Hypothalamus (tissue), 51 donors: ENCODE results near the gene EYA4.

Experiments used
- DNase-seq, 51 donors: peaks; one replicate each; lab custom pipeline; 2025; lab: John Stamatoyannopoulos, UW

Gene EYA4

DNA sequence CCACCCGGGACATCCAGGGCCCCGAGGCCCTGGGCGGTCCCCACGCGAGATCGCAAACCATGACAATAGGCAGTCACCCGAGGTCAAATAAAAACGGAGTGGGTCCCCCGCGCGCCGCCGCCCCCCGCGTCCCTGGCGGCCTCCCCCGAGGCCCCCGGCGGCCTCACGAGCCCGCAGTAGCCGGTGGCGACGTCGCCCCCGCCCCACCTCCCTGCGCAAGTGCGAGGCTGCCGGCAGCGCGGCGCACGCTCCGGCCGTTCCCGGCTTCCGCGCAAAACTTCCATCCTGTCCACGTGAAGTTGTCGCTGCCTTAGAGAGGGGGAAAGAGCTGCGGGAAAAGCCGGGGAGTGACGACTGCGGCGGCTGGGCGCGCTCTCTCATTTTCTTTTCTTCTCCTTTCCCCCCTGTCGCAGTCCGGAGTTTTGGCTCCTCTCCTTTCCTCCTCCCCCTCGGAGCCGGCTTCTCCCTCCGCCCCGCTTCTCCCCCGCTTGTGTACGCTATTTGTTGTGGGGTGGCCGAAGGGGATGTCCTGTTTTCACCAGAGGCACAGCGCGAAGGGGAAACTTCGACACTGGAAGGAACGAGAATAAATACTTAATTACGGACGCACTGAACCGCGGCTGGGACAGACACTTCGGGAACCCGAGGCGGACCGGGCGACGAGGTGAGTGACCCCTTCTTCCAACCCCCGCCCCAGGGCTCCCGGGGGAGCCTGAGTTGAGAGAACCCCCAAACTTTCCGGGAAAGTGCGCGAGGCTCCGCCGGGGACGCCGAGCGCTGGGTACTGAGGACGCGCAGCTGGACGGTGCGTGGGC lies at the start of gene EYA4:
Gene EYA4 (plus strand): TSS at position 272 of the 815 bp plus-strand sequence. CDS start 33,424 bp downstream, outside the sequence.
- peak in 11 of 51 donors; percentile 11 to 46 (median 24) for DNase-seq

DNA sequence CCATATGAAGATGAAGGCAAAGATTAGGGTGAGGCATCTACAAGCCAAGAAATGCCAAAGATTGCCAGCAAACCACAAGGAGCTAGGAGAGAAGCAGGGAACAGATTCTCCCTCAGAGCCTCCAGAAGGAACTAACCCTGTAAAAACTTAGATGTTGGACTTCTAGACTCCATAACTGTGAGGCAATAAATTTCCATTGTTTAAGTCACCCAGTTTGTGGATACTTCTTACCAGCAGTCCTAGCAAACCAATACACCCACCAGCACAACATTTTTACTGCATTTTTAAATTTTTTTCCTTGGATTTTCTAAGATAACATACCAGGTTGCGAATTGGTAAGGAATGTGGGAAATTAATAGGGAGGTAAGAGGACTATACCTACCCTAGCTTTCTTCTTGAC lies 47.8 kb upstream of the EYA4 start:
- DNase-seq: no peak

DNA sequence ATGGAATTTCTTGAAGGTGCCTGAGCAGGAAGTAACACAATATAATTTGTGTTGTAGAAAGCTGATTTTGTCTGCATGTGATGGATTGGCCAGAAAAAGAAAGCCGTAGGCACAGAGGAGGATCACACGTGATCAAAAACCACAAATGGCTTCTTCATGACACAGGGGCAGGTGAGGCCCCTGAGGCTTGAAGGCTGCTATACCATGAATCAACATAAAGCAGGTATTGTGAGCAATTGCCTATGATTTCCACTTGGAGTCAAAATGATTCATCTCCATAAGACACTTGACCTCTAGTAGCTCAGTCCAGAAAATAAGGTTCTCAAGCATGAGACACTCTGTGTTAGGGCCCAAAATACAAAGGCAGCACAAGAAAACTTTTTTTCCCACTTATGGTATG lies 42.4 kb upstream of the EYA4 start:
- DNase-seq: no peak

DNA sequence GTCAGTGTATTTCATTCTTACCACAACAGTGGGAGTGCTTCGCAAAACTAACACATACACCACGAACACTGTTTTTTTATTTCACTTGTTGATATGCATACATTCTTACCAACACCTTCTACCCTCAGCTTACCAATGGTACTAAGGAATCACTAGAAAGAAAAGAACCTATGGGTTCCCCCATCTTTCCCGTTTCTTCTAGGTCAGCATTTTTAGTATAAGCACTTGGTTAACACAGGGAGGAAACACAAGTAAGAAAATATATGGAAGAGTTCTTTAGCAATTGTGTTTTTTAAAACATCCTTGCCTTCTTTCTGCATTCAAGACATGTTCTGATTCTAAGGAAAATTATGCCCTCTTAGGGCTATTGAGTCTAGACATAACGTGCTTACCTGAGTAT lies 39.9 kb upstream of the EYA4 start:
- DNase-seq: no peak

- no peak for DNase-seq
Observed at GRCh38 chr6:133202610-133203343, 38.4 kb upstream of the EYA4 start.

DNA sequence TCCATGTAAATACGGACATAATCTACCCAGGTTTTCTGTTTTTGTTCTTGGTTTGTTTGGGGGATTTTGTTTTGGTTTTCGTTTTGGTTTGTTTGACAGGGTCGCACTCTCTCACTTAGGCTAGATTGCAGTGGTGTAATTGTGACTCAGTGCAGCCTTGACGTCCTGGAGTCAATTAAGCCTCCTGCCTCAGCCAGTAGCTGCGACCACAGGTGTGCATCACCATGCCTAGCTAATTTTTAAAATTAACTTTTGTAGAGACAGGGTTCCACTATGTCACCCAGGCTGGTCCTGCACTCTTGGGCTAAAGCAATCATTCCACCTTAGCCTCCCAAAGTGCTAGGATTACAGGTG lies 37.8 kb upstream of the EYA4 start:
- DNase-seq: no peak

DNA sequence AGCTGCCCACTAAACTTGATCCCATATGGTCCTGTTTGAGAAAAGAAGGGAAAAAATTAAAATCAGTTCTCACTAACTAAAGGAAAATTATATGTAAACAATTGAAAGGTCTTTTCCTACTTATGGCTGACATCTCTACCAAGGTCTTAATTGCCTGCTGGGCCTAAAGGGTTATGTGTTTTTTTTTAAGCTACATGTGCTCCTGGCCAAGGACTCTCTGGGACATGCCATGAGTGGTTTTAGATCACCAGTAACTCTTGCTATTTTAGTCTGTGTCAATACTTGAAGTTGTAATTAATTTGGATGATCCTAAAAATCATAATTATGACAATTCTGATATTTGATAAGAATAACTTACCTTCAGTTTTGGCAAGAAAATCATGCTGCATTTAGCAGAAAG lies 35.9 kb upstream of the EYA4 start:
- DNase-seq: no peak

- no peak for DNase-seq
Observed at GRCh38 chr6:133206942-133207341, 34.2 kb upstream of the EYA4 start.

GRCh38 chr6:133207754-133208153 lies 33.4 kb upstream of the EYA4 start:
- no peak for DNase-seq

GRCh38 chr6:133208183-133208755 lies 32.9 kb upstream of the EYA4 start:
- DNase-seq: no peak

DNA sequence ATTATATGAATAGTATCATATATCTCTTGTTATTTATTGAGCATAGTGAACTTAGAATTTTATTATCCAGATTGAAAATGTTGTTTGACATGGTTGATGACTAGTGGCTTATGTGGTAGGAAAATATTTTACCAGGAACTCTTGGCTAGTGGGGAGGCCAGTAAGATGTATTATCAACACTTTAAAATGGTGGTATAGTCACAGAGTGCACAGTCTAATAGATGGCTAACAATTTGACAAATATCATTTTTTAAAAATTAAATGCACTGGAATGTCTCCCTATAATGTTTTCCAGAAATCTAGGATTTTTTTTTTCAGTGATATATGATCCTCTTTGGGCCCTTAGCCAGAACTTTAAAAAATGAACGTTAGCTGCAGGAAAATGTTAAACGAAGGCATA lies 26.9 kb upstream of the EYA4 start:
- DNase-seq: no peak

GRCh38 chr6:133218852-133219251 lies 22.3 kb upstream of the EYA4 start:
- no peak for DNase-seq

DNA sequence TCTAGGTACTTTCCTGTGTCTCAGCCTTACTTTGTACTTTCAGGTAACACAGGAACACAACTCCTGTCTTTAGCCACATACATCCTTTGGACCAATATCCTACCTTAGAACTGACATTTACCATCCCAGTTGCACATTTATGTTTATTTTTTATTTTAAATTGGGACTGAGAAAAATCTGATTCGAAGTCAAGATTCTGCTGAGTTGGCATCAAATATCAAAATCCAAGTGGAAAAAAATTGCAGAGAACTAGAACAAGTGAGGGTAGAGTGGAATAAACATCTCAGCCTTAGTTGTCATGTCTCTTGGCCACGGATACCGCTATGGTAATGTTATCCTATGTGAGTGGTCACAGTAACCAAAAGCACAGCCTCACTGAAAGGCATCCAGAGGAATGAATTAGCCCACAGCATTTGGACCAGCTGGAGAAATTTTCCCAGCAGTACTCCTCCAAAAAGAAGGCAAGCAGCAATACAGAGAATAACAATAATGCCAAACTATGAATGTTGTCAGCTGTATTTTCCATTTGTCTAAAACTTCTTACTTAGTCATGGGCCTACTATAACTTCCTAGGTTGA lies 17.6 kb upstream of the EYA4 start:
- DNase-seq: no peak

DNA sequence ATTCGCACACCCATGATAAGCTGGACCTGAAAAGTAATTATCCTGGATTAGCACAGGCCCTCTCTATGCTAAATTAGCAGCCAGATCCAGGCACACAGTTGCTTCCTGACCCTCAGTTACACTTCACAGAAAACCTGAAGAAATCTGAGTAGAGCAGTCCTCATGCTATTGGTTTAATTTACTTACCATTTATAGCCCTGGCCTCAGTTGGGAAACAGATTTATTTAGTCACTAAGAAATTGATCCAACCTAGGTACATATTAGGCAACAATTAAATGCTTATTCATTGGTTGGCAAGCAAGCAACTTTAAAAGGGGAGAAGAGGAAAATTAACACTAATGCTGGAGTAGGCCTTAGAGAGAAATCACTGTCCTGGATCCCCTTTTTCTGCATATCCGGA lies 15.6 kb upstream of the EYA4 start:
- DNase-seq: no peak

GRCh38 chr6:133227344-133227743 lies 13.8 kb upstream of the EYA4 start:
- DNase-seq: no peak

- no peak for DNase-seq
Observed at GRCh38 chr6:133230052-133230451, 11.1 kb upstream of the EYA4 start.

GRCh38 chr6:133235221-133235620 lies 5.9 kb upstream of the EYA4 start:
- DNase-seq: no peak

DNA sequence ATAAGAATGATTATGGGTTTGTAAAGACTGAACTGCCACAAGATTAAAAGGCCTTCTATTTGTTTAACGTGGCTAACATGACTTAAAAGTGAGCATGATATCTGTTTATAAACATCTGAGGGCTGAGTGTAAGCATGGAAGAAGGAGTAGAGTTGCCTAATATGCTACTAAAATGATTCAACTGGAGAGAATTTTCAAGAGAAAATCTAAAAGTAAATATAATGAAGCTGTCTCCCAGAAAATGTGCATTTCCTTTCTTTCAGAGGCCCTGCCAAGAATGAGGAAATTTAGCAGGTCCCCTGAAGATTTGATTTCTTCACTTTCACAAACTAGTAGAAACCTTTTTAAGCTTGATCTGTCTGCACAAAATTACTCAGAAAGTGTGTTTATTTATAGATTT lies 4.2 kb upstream of the EYA4 start:
- DNase-seq: no peak

DNA sequence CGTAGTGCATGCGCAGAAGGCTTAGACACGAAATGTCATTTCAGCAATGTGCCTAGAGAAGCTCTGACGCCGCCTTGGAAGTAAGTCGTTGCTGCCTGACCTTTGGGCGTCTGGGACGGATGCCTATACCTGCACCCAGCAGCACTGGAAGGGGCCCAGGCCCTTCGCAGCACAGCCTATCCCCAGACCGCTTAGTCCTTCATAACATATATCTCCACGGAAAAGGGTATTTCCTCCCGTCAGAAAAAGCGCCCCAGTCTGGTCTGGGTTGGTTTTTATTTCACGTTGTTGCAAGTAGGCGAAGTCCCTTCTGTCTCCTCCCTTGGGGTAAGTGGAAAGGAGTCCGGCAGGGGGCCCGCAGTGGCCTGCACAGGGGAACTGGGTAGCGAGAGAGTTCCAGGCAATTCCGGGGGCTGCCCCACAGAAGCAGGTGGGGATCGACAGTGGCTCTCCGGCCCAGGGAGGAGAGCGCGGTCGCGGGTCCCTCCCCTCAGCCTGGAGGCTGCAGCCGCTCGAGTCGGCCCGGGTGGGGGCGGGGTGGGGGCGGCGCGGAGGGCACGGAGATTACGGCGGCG lies 559 bp upstream of the EYA4 start:
- DNase-seq: peak in 6 of 51 donors; percentile 12 to 45 (median 22)

GRCh38 chr6:133241901-133242636 lies 912 bp downstream of the EYA4 start:
- peak in 1 of 51 donors; percentile 7 for DNase-seq
